HG03064 (cell line): ENCODE measurements around the gene MRTFB.

Experiments used
- ATAC-seq: cut with Tn5 transposase; IDR thresholded peaks from one replicate; pipeline ENCODE4 v1.9.1; 2021; ENCODE audit warnings: low read depth; ENCODE audit not compliant: unreplicated experiment

The MRTFB gene

DNA sequence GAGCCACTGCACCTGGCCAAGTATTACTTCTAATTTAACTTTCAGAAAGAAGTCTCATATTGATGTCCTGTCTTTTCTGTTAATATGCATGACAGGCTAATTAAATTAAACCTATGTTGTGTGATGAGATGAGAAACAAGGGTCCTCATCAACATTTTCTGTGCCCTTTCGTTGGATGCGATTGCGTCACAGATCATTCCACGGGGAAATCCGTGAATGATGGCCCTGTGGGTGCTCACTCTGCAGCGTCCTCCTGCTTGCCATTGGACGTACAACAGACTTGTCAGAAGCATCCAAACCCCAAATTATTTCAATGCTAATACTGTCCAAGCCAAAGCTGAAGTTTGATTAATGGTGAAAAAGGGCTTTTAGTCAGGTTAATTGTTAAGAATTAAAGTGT lies 197.0 kb downstream of the MRTFB start:
- no peak for ATAC-seq

DNA sequence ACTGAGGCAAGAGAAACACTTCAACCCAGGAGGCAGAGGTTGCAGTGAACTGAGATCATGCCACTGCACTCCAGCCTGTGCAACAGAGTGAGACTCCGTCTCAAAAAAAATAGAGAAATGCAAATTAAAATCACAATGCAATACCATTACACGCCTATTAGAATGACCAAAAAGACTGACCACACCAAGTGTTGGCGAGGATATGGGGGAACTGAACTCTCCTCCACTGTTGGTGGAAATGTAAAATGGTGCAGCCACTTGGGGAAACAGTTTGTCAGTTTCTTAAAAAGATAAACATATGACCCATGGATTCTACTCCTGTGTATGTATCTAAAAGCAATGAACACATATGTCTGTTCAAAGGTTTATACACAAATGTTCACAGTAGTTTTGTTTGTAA lies 204.8 kb downstream of the MRTFB start:
- no peak for ATAC-seq

DNA sequence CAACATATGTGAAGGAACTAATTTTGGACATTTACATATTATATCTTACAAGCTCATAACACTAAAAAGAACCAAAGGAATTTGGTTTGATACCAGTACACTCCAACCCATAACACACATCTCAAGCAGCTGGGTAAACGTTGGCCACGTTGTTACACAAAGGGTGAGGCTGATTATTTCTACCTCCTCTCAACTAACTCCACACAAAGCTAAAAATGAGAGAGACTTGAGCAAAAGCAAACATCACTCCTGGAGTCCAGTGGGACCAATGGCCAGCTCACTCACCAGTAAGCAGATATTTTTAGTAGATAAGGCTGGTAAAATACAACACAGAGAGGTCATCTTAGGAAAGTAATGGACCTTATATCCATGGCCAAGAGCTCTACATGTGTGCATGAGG lies 207.6 kb downstream of the MRTFB start:
- ATAC-seq = no peak

DNA sequence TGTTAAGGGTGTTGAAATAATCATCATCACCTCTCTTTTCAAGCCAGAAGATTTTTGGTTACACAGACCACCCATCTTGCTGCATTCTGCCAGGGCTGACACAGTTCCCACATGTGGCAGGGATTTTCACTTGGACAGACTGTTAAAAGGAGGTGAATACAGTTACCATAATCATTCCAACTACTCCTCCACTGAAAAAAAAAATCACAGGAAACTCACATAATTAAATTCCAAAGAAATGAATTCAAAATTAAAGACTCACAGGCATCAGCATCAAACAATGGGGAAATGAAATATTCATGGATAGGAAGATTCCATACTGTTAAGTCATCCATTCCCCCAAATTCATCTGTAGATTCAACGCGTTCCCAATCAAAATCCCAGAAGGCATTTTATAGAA lies 209.4 kb downstream of the MRTFB start:
- ATAC-seq = no peak

DNA sequence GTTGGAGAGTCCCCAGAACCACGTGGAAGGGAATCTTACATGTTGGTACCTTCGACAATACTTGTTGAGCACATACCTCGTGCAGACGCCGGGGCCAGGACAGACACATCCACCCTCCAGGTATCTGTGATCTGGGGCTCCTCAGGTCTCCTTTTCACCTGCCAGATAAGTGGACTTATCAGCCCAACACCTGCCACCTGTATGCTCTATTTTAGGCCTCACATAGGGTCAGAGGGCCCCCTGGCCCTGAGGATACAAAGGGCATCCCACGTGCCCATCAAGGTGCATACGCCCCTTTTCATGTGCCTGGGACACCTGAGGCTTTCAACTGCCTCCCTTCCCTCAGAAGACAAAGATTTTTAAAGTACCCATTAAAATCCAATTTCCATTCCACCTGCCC lies 212.7 kb downstream of the MRTFB start:
- ATAC-seq = no peak

DNA sequence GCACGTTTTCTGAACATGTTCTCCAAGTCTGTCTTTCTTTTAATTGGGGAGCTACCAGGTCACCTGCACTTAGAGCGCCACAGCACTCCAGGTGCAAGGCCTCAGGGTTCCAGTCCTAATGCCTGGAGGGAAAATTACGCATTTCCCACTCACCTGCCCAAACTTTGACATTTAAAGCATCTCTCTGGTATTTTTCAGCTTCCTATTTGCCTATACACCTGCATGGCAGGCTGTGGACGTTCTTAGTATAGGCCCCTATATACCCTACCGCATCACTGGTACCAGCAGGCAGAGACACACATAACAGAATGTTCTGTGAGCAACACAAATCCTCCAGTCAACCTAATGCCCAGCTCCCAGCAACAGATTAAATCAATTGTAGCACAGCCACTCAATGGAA lies 213.3 kb downstream of the MRTFB start:
- ATAC-seq = no peak

DNA sequence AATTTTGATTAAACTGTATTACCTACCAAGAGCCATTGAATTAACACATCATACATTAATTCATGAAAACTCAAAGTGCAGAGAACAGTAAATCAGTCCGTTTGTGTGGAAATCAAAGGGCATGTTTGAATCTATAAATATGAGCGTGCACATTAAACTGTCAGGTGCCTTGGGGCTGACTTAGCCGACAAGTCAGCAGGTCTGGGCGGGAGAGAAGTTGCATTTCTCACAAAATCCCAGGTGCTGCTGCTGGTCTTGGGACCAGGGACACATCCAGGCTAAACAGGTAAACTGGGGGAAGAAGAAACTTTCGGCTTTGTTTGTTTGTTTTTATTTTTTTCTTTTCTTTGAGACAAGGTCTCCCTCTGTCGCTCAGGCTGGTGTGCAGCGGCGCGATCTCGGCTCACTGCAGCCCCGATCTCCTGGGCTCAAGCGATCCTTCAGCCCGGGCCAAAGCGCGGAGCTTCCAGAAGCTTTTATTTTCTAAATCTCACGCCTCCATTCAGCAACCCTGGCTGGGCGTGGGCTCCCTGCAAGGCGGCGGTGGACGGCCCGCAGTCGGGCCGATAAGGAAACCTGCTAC lies 213.9 kb downstream of the MRTFB start:
- peak; percentile 52 for ATAC-seq

DNA sequence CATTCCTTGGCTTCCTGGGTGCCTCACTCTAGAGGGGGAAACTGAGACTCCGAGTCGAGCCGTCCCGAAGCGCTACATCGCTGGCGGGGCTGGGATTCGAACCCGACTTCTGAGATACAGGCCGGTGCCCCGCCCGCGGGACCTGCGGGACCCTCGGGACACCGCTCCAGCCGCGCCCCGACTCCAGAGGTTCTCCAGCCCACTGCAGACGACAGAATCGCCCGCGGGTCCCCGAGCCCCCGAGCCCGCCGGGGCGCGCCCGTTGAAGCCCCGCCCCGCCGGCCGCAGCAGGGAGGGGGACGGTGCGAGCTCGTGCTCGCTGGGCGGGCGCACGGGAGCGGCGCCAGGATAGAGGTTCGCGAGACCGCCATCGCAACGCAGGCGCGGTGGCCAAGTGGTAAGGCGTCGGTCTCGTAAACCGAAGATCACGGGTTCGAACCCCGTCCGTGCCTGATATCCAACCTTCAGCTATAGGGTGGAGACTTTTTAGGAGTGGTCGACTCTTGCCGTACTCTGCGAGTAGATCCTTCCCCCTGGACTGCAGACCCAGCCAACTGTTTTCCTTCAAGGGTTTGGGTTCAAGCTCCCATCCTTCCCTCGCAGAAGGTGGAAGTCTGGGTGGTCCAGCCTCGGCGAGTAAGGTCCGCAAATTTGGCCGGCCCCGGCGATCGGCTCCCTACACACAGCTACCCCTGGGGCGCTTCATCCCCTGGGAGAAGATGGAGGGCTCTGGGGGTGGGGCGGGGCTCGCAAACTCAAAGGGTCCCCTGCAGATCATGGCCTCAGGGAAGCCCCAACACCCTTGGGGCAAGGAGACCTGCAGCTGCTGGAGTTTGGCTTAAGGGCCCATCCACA lies 214.6 kb downstream of the MRTFB start:
- ATAC-seq = peak; percentile 63

DNA sequence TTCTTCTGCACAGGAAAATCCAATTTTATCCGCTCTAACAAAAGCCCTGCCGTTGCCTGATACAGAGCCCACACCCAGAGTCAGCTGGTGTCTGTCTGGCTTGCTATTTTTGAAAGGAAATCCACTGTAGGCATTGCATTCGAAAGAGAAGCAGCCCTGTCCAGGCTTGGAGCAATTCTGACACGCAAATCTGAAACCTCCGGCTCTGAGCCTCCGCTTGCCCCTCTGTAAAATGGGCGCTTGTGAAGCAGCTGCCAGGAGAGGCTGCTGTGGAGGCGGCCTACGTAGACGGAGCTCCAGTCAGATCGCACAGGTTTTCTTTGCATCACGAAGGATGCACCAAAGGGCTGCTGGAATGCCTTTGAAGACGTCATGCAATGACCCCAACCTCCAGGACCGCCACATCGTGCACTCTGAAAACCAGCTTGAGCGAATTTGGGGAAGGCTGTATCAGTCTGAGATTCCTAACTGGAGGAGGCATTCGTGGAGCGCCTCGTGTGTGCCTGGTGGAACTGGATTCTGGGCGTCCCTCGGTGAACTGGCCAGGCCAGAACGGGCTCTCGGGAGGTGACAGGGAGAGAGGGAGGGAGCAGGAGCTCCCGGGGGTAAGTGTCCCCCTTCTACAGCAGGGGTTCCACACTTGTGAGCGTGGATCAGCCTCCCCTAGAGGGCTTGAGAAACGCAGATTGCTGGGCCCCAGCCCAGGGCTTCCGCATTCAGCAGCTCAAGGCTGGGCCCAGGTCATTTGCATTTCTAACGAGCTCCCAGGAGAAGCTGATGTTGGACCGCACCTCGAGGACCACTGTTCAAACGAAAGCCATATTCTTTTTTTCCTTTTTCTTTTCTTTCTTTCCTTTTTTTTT lies 215.5 kb downstream of the MRTFB start:
- ATAC-seq = no peak

DNA sequence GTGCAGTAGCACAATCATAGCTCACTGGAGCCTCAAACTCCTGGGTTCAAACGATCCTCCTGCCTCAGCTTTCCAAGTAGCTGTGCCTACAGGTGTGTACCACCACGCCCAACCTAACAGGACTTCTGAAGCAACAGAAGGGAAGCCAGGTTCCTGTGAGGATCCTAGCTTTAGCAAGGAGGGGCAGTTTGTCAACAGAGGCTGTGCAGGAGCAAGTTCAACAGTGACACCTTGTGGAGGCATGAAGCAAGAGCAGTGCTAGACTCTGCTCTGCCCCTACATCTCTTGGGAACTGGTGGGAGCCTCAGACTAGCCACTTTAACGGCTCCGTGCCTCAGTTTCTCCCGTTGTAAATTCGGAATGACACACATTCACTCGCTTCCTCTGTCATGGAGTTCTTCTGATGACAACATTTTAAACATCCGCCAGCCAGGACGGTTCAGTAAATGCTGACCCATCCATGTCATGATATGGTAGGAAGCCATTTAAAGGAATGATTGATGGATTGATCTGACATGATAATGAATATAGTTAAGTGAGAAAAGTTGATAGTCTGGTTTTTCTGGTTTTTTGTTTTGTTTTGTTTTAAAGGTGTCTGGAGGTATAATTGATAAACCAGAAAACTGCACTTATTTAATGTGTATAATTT lies 218.7 kb downstream of the MRTFB start:
- ATAC-seq = no peak

DNA sequence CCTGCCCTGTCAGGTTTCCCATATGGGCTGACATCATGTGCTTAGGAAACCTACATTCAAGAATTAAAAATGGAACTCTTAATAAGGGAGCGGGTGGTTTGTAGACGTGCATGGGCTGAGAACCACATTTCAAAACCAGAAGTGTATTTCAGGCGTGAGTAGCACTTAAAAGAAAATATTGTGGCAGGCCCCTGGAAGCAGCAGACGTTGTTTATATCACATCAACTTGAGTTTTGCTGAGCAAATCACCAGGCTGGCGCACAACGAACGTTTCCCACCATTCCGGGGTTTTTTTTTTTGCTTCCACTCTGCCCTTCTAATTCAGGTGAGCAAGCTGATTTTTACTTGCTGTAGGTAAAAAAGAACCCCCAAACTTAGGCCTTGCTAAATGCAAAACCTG lies 220.2 kb downstream of the MRTFB start:
- ATAC-seq = no peak

DNA sequence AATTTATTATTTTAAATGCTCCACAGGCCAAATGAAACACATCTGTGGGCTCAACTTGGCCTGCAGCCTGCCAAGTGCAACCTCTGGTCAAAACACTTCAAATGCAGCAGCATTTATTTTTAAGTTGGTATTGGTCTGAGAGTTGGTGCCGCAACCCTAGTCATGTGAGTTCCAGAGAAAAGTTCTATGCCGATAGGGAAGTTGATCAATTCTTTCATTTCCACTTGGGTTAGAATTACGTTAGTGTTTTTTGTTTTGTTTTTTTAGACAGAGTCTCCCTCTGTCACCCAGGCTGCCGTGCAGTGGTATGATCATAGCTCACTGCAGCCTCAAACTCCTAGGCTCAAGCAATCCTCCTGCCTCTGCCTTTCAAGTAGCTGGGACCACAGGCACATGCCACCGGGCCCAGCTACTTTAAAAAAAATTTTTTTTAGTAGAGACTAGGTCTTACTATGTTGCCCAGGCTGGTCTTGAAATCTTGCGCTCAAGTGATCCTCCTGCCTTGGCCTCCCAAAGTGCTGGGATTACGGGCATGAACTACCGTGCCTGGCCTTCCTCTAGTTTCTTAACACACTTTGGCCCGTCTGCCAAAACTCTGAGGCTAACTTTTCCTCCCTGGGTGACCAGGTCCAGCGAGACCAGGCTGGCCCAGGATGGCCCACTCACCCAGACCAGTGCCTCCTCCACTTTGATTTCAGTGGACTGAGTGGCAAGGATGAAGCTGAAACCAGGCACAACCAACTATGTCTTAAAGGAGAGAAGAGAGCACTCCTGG lies 221.1 kb downstream of the MRTFB start:
- no peak for ATAC-seq

DNA sequence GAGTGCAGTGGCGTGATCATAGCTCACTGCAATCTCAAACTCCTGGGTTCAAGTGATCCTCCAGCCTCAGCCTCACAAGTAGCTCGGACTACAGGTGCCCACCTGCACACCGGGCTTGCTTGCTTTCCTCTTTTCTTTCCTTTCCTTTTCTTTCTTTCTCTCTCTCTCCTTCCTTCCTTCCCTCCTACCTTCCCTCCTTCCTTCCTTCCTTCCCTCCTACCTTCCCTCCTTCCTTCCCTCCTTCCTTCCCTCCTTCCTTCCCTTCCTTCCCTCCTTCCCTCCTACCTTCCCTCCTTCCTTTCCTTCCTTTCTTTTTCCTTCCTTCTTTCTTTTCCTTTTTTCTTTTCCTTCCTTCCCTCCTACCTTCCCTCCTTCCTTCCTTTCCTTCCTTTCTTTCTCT lies 225.5 kb downstream of the MRTFB start:
- no peak for ATAC-seq

DNA sequence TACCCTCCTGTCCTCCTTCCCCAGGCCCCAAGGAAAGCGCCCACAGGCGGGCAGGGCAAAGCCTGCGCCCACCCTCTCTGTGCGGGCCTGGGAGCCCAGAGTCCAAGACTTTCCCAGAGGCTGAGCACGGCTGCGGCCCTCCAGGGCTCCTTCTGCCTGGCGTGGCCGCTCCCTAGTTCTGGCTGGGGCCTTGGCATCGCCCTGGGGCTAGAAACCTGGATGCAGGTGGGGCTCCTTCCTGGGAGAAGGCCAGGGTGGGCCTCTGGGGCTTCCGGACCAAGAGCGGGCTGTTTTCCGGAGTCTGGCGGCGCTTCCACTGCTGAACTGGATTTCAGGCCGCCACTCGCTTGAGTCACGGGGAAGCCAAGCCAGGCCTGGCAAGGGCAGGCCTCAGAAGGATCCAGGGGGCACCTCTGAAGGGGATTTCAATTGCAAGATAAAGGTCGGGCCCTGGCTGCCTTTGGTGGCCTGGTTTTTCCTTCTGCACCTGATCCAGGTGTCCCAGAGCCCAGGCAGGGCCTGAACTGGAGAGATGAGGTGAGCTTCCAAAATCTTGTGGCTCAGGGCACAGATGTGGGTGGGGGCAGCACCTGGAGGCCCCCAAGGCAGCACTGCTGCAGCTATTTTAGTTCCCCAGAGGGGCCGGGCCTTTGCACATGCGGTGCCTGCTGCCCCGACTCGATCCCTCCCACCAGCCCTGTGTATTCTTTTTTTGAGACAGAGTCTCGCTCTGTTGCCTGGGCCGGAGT lies 227.4 kb downstream of the MRTFB start:
- no peak for ATAC-seq

DNA sequence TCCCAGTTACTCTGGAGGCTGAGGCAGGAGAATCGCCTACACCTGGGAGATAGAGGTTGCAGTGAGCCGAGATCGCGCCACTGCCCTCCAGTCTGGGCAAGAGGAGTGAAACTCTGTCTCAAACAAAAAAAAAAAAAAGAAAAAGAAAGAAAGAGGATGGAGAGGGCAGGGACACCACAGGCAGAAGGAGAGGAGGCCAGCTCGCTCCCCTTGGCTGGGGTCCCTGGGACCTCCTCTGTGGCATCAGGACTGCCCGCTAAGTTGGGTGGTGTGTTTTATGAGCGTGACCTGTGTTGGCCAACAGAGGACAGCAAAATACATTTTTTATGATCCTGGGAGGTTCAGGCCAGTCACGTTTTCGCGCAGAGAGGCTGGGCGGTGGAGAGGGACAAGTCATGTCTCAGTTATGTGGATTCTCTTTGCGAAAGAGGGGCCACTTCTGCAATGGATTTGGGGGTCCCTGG lies 229.6 kb downstream of the MRTFB start:
- ATAC-seq = no peak

DNA sequence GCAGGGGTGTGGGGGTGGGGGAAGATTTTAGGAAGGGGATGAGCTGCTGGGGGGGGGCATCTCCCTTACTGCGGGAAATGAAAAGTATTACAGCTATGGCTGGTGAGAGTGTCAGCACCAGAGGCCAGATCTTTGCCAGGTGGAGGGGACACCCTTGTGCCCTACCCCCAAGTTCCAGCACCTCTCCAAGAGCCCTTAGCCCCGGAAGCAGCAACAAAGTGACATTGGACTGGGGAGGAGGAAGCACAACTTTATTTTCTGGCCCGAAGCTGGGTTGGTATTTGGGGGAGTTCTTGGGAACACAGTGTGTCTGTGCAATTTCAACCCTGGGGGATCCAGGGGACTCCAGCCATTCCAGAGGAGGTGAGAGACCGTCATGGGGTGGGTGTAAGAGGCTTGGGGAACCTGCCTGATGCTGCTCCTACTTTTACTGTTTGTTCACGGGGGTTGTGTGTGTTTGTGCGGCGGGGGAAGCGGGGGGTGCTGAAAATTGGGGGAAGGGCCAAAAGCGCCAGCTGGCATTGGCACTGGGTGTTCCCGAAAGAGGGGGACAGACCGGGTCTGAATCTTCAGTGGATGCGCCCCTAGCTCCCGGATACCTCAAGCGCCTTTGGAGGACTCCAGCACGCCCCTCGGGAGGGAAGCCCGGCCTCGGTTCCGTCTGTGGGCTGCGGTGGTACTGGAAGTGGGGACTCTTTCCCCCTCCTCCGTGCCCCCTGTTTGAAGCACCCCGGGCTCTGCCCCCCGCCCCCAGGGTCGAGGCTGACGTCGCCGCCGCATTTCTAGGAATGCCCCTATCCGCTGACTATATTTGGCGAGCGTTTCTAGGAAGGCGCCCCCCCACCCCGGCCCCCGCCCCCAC lies 230.3 kb downstream of the MRTFB start:
- no peak for ATAC-seq

DNA sequence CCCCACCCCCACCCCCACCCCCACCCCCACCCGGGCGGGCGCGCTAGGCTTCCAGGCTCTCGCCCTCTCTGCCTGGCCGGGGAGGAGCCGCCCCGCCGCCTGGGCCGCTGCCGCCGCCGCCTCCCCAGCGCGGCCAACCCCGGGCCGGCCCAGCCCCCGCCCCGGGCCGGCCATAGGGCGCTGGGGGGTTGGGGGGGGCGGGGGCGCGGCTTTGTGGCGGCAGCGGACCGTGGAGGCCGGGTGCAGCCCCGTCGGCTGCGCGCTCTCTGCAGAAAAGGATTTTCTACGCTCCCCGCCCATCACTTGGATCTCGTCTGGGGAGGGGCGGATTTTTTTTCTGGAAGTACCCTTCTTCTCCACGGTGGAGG lies 230.9 kb downstream of the MRTFB start:
- ATAC-seq = peak; percentile 51

DNA sequence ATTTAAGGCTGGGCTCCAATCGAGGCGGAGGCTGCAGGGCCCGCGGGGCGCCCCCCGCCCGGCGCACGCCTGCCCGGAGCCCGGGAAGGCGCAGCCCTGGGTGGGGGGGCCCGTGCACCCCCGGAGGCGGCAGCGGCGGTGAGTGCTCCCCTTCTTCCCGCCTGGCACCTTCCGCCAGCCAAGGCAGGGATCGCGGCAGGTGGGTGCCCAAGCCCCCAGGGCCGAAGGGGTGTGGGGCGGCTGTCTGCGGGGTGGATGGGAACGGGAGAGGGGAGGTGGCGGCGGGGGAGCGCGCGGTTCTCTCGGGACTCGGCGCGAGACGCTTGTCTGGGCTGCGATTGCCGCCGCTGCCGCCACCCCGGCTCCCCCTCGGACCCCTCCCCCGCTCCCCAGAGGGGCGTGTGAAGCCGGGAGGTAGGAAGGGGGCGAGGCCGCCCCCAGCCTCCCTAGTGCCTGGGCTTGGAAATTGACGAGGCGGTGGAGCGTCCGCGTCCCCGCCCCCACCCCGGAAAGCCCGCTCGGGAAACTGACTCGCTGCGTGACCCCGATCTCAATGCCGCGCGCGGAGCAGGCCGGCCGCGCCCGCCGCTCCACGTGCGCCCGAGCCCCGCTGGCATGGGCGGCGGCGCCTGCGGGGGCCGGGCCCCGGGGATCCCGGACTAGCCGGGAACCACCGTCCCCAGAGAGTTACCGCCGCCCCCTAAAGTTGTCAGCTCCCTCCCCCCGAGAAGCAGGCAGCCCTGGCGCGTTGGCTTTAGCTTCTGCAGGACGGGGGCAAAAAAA lies 231.5 kb downstream of the MRTFB start:
- peak; percentile 20 for ATAC-seq
